Nucleus accumbens (tissue), 56 donors: ENCODE data around the gene CCDC40.

ENCODE experiments used
- DNase-seq, 56 donors: peaks; one replicate each; lab custom pipeline; 2025; lab: John Stamatoyannopoulos, UW

The CCDC40 gene

DNA sequence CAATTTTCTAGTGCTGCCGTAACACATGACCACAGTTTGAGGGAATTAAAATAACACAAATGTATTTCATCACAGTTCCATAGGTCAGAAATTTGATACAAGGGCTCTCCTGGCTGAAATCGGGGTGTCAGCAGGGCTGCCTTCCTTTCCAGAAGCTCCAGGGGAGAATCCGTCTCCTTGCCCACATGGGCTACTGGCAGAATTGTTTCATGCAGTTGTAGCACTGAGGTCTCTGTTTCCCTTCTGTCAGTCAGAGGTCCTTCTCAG, 89.9 kb downstream of the CCDC40 start:
- DNase-seq = no peak

DNA sequence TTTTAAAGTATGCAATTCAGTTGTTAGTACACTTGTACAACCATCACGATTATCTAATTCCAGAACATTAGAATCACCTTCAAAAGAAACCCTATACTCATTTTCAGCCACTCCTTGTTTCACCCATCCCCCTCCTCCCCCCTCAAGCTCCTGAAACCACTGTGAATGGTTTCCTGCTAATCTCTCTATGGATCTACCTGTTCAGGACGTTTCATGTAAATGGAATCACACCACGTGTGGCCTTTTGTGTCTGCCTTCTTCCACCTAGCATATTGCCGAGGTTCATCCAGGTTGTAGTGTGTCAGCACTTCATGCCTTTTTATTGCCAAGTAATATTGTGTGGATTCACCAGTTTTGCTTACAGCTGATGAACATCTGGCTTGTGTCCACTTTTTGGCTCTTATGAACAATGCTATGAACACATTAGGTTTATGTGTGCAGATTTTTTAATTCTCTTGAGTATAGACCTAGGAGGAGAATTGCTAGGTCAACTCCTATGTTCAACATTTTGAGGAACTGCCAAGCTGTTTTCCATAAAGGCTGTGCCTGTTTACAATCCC, 92.6 kb downstream of the CCDC40 start:
- DNase-seq = no peak

DNA sequence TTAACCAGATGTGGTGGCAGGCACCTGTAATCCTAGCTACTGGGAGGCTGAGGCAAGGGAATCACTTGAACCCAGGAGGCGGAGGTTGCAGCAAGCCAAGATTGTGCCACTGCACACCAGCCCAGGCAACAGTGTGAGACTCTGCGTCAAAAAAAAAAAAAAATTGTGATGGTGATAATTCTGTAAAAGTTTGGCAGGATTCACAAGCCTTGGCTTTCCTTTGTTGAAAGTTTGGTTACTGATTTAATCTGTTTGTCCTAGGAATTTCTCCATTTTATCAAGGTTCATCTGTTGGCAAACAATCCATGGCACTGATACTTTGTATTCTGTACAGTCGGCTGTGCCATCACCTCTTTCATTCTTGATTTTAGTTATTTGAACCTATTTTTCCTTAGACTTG, 94.5 kb downstream of the CCDC40 start:
- no peak for DNase-seq

DNA sequence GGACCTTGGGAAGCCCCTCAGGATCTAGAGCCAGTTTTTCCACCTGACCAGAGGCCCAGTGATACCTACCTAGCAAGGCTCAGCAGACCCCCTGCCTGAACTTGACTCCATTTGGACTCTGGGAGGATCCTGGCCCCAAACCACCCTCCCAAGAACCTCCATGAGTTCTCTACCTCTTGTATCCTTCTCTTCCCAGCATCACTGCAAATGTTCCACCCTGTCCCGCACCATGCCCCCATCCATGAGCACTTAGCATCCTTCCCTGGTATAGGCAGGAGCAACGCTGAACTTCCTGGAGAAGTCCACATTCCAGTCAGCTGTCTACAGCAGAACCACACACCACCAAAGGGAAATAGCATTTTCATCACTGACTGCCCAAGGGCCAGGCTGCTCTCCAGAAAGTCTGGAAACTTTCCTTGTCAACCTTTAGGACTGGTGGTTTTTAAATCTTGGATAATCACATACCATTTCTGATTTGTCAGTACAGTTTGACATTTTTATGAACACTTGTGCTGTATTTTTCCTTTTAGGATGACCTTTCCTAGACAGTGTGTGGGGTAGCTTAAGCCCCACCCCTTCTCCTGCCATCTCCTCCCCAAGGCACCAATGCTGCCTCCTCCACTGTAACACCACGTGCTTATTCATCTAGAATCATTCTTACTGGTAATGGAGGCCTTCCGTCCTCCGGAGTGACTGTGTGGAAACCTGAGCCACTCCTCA, 96.6 kb downstream of the CCDC40 start:
- DNase-seq = no peak

DNA sequence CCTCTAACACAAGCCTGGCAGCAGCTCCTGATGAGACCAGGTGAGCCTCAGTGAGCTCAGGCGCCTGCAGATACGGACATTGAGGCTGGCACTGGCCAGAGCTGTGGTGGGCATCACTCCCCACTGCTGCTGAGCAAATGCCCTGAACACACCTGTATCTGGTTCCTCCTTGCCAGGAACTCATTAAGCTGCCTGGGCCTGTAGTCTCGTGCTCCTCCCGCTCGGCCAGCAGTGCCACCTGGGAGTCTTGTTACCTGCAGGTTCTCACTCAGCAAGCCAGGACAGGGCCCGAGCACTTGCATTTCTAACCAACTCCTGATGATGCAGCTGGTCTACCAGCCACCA, 97.2 kb downstream of the CCDC40 start:
- DNase-seq = no peak

DNA sequence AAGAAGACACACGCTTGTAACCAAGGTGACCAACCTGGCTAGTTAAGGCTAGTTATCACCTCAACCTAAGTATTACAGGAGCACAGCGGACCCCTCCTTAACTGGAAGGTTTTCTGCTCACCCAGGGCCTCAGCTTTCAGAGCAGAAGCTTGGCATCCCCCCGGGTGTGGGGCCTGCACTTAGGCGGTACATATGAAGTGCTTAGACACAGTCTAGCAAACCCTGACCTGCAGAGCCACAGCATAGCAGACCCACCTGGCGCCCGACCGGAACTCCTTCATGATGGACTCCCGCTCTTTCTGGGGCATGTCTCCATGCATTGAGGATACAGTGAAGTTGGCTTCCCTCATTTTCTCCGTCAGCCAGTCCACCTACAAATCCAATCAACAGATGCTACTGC, 100.7 kb downstream of the CCDC40 start:
- DNase-seq = no peak

DNA sequence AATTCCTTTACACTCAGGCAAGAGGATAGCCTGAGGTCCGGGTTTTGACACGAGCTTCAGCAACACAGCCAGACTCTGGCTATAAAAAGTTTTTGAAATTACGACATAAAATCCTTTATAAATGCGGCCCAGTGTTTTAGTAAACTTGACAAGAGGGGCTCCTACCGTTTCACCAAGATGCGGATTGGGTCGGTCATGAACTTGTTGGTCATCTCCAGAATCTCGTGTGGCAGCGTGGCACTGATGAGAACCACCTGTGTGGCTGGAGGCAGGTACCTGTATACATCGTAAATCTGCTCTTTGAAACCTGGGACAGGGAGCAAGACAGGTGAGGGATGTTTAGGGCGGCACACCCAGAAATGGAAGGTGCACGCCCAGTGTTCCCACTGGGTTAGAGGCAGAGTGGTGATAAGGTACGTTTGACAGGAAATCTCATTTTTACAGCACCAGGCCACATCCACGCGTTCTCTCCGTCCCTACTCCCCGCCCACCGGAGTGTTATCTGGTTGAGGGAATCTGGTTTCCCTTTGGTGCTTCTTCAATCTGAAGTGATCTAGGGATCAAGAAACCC, 102.5 kb downstream of the CCDC40 start:
- no peak for DNase-seq

DNA sequence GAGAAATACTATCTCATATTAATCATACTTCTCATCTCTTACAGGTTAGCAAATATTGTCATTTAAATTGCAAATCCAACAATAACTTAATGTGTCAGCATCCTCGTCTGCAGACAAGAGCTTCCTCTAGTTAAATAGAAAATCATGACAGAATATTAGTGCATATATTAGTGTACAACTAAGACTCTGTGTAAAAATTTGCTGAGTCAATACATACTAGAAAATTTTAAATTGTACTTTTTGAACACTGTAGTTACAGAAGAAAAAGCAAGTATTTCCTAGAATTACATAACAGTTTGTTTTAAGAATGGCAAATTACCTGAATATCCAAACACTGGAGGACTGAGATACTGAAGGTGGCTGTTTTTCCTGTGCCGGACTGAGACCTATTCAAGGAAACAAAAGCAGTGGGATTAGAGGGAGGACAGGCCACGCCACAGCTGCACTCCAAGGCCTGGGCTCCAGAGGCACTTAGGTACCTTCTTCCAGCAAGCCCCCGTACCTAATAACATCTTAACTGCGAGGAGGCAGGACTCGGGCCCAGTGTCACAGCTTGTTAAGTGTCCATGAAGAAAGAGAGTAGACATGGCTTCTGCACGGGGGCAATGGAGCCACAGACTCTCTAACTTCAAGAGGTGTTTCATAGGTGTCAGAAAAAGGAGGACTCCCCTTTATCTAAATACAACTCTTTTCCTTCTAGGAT, 105.2 kb downstream of the CCDC40 start:
- DNase-seq = no peak

DNA sequence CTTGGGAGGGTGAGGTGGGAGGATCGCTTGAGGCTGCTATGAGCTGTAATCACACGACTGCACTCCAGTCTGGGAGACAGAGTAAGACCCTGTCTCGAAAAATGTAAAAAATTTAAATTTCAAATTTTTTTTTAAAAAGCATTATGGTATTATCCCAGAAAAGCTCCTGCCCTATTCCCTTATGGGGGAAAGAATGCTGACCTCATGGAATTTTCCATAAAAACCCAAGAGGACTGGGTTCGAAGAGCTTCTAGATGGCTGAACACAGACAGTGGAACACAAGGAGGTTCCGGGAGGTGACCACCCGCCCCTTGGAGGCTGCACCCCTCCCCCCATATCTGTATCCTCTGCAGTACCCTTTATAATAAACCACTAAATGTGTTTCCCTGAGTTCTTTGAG, 106.5 kb downstream of the CCDC40 start:
- no peak for DNase-seq

DNA sequence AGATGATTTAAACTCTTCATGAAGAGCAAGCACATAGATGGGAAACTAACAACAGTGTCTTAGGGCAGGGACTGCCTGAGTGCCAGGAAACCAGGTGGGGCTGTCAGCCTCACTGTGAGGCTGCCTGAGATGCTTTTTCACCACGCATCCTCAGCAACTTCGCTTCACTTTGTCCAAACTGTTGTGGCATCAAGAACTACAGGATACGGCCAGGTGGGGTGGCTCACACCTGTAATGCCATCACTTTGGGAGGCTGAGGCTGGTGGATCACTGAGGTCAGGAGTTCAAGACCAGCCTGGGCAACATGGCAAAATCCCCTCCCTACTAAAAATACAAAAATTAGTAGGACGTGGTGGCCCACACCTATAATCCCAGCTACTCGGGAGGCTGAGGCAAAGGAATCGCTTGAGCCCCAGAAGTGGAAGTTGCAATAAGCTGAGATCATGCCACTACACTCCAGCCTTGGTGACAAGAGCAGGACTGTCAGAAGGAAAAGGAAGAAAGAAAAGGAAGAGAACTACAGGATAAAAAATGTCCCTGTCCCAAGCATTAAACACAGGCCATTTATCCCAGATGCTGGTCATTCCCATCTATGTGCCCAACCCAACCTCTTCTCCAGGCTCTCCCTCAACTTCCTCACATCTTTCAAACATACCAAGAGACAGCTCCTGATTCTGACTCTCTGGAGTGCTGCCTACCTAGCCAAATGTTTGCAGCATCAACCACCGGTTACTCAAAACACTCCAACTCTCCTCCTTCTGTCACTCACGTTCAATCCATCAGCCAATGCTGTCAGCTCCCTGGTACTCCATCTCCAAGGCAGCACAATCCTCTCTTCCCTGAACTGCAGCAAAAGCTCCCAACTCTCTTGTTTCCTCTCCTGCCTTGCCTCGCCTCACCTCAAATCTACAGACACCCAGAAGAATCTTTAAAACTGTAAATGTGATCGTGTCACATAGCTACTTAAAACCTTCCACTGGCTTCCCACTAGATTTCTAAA, 108.9 kb downstream of the CCDC40 start:
- DNase-seq = no peak

DNA sequence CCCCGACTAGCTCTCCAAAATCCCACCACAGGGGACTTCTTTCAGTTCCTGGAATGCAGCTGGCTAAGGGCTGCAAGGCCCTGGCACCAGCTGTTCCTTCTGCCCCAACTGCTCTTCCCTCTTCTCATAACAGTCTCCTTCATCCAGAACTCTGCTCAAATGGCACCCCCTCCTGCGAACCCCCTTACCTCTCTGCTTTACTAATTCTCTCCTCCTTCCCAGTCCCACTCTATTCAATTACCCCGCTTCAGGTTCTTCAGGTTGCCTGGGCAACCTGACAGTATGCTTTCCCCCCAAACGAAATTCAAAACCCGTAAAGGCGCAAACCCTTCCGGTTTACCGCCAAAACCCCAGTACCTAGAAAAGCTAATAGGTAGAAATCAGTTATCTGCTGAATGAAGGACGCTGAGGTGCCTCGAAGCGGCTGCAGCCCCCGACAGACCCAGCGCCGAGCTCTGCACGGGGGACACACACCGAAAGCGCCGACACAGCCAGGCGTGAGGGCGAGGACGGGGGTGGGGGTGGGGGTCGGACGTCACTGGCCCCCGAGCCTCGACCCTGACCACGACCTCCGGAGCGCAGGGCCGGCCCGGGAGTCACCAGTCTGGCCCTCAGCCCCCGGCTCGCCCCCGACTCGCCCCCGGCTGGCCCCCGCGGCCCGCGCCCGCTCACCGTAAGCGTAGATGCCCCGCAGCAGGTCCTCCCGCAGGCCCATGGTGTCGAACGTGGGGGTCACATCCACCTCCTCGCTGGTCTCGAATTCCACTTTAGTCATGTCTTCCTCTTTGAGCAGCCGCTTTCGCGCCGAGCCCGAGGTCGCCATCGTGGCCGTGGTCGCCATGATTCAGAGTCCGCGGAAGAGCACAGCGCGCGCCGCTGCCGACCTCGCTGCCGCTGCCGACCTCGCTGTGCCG, 109.9 kb downstream of the CCDC40 start:
- DNase-seq = peak in 14 of 56 donors; percentile 18 to 68 (median 49)

DNA sequence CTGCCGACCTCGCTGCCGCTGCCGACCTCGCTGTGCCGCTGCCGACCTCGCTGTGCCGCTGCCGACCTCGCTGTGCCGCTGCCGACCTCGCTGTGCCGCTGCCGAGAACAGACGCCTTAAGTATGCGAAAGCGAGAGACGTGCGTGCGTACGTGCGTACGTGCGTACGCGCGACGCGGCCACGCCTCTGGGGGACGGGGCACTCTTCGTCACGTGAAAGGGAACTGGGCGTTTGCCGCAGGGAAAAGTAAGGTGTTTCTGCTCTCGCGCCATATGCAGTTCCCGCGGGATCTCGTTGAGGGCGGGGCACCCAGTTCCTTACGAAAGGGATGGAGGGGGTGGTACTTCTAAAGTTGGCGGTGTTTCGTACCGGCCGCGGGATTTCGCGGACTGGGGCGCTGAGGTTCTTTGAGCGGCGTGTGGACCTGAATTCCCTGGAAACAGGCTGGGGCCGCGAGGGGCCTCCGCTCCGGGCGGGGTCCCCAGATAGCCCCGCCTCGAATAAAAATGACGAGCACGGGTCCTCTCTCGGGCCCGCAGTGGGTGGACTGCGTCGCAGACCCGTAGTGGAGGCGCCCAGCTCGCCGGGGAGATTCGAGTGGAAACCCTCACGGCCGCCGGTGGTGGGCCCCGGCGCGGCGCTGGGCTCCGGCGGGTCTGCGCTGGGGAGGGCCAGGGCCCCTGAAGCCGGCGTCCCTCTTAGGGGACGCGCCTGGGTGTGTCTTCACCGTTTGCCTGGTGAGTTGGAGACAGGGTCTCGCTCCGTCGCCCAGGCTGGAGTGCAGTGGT, 110.8 kb downstream of the CCDC40 start, which contains the start of gene EIF4A3:
TSS of gene EIF4A3 (minus strand) at position 94 of the 788 bp plus-strand sequence. CDS start 167 bp downstream, outside the sequence.
- DNase-seq = peak; percentile 45 to 99 (median 95)
